Hematopoietic multipotent progenitor cell treated with erythropoietin and hydrocortisone succinate and interleukin-3 and kit ligand, for 8 days (in vitro differentiated cells): ENCODE results near the gene CPNE6.

ENCODE experiments used
- DNase-seq: peaks from one replicate; pipeline ENCODE4 v3.0.0-alpha.2; 2015

CPNE6 gene

GRCh38 chr14:24108336-24108874 is 37.0 kb downstream of the CPNE6 start:
- DNase-seq = no peak

- no peak for DNase-seq
Measured at GRCh38 chr14:24110060-24110459, 38.7 kb downstream of the CPNE6 start.

GRCh38 chr14:24110523-24110922 is 39.2 kb downstream of the CPNE6 start:
- DNase-seq = no peak

- DNase-seq = no peak
Measured at GRCh38 chr14:24113379-24113800, 42.0 kb downstream of the CPNE6 start.

- DNase-seq = peak; percentile 93
Measured at GRCh38 chr14:24113801-24114531, 42.6 kb downstream of the CPNE6 start.

- peak; percentile 100 for DNase-seq
Measured at GRCh38 chr14:24114532-24115421, 43.4 kb downstream of the CPNE6 start, which contains the start of the genes DCAF11 and NRL. DCAF11 (plus strand) TSS chr14:24114777; CDS start chr14:24115595, 818 bp downstream. NRL (minus strand) TSS chr14:24114949; CDS start chr14:24082848, 32,101 bp downstream.

- no peak for DNase-seq
Measured at GRCh38 chr14:24115422-24116127, 44.2 kb downstream of the CPNE6 start.

- no peak for DNase-seq
Measured at GRCh38 chr14:24116128-24116814, 44.9 kb downstream of the CPNE6 start.

- DNase-seq = no peak
Measured at GRCh38 chr14:24117179-24117578, 45.8 kb downstream of the CPNE6 start.

- DNase-seq = no peak
Measured at GRCh38 chr14:24119691-24120090, 48.3 kb downstream of the CPNE6 start.

GRCh38 chr14:24121210-24121609 is 49.8 kb downstream of the CPNE6 start:
- DNase-seq = no peak

GRCh38 chr14:24122416-24122815 is 51.1 kb downstream of the CPNE6 start:
- peak; percentile 61 for DNase-seq

GRCh38 chr14:24122898-24123297 is 51.5 kb downstream of the CPNE6 start:
- peak; percentile 55 for DNase-seq

- DNase-seq = peak; percentile 96
Measured at GRCh38 chr14:24123424-24124417, 52.4 kb downstream of the CPNE6 start.

- DNase-seq = no peak
Measured at GRCh38 chr14:24126939-24127338, 55.6 kb downstream of the CPNE6 start.

- DNase-seq = no peak
Measured at GRCh38 chr14:24127673-24128072, 56.3 kb downstream of the CPNE6 start.
